OCI-LY3 (cell line): ENCODE results near the gene GAPDH.

Source experiments
- H2AFZ ChIP-seq: fragments of 200-600, 300-600 bp; shearing (Covaris generic); 2 replicates; pipeline ENCODE4 v1.6.0; 2014; ENCODE audit warnings: antibody characterized with exemption, low read depth, low read length
- H3K27ac ChIP-seq: fragments of 200-600, 300-600 bp; sonication (generic); 2 replicates; pipeline ENCODE4 v1.5.1; 2014; ENCODE audit warnings: mild to moderate bottlenecking, low read length, moderate library complexity, mixed read lengths
- H3K27me3 ChIP-seq: fragments of 200-600, 300-600 bp; sonication (generic); 2 replicates; pipeline ENCODE4 v1.6.1; 2014; ENCODE audit warnings: low read depth, low read length, mixed read lengths
- H3K36me3 ChIP-seq: fragments of 200-600, 300-600 bp; sonication (generic); replicated peaks from 2 replicates; pipeline ENCODE3; 2014; ENCODE audit warnings: low read depth, low read length, mixed read lengths
- H3K4me1 ChIP-seq: fragments of 300-600, 200-600 bp; sonication (generic); 2 replicates; pipeline ENCODE4 v1.6.1; 2014; ENCODE audit warnings: low read length, mixed read lengths
- H3K4me2 ChIP-seq: fragments of 200-600, 300-600 bp; sonication (generic); 2 replicates; pipeline ENCODE4 v1.6.1; 2014; ENCODE audit warnings: low read length, mixed read lengths
- H3K4me3 ChIP-seq: fragments of 300-600, 200-600 bp; sonication (generic); 2 replicates; pipeline ENCODE4 v1.5.1; 2014; ENCODE audit warnings: antibody characterized with exemption, mild to moderate bottlenecking, low read length, moderate library complexity
- H3K79me2 ChIP-seq: fragments of 300-600, 200-600 bp; shearing (Covaris generic); 2 replicates; pipeline ENCODE4 v1.6.1; 2014; ENCODE audit warnings: mild to moderate bottlenecking, low read length, mixed read lengths
- H3K9ac ChIP-seq: fragments of 300-600, 200-600 bp; shearing (Covaris generic); 2 replicates; pipeline ENCODE4 v1.6.0; 2014; ENCODE audit warnings: mild to moderate bottlenecking, low read length, moderate library complexity
- H3K9me3 ChIP-seq: fragments of 200-600, 300-600 bp; shearing (Covaris generic); 2 replicates; pipeline ENCODE4 v1.6.1; 2014; ENCODE audit warnings: low read length, mixed read lengths; ENCODE audit not compliant: insufficient read depth
- H4K20me1 ChIP-seq: fragments of 200-600, 300-600 bp; sonication (generic); 2 replicates; pipeline ENCODE4 v1.6.1; 2016; ENCODE audit warnings: low read length, mixed read lengths; ENCODE audit not compliant: insufficient read depth
- EZH2phosphoT487 ChIP-seq: fragments of 200-600 bp; shearing (Covaris generic); IDR thresholded peaks from 2 replicates; pipeline ENCODE4 v1.6.1; 2018; ENCODE audit warnings: antibody characterized with exemption, mixed run types, low read depth
- TF ChIP-seq, protein P1 (sequence below): fragments of 200-600, 300-600 bp; sonication (generic); IDR thresholded peaks from 2 replicates; pipeline ENCODE4 v1.5.1; 2014; ENCODE audit warnings: antibody characterized with exemption, low read length, low read depth

GAPDH gene

DNA sequence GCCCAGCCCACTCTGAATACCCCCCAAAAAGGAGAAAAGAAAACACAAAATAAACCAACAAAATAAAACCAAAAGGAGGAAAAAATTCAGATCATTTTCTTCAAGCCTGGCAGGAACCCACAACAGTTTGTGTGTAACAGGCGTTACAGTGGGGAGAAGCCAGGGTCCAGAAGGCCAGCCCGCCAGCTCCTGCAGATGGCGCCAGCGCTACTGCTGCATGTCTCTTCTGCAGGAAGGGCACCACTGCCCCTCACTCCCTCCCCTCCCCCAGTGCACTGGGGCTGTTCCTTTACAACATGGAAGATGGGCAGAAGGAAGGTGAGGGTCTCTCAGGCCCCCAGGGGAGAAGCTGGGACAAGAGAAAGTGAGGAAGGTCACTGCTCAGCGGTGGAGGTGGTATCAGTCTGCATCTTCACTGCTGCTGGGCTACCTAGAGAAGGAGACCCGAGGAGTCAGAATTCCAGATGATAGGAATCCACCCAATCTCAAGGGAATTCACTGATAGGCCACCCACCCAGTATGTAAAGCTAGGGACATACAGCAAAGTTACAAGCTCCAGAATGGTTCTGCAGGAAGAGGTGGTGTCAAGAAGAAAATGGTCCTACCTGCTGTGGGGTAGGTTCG, 36.1 kb downstream of the GAPDH start:
- peaks cover 52% of the 10 kb centered on the region for H3K36me3 ChIP-seq
- no peak overlapping the region for H2AFZ ChIP-seq
- H4K20me1 ChIP-seq, result no peaks in the 10 kb centered on the region

DNA sequence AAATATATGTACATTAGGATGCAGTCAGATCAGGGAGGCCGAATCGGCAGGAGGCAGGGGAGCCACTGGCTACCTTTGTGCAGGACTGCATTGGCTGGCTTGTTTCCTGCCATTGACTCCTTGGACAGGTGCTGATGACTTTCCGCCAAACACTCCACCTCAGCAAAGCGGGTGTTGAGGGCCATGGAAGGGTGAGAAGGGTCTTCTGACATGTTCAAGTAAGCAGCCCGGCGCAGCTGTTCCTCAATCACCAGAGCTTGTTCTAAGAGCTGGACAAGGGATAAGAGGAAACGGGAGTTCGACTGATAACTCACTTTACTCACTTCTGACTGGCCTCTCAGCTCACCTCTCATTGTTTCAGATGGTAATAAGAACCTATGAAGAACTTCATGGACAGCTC, 38.7 kb downstream of the GAPDH start:
- peaks cover 2% of the 10 kb centered on the region; the same call in 1 of the 2 replicates for H3K4me1 ChIP-seq
- no peak for TF ChIP-seq EZH2phosphoT487
- TF ChIP-seq, protein P1, sequence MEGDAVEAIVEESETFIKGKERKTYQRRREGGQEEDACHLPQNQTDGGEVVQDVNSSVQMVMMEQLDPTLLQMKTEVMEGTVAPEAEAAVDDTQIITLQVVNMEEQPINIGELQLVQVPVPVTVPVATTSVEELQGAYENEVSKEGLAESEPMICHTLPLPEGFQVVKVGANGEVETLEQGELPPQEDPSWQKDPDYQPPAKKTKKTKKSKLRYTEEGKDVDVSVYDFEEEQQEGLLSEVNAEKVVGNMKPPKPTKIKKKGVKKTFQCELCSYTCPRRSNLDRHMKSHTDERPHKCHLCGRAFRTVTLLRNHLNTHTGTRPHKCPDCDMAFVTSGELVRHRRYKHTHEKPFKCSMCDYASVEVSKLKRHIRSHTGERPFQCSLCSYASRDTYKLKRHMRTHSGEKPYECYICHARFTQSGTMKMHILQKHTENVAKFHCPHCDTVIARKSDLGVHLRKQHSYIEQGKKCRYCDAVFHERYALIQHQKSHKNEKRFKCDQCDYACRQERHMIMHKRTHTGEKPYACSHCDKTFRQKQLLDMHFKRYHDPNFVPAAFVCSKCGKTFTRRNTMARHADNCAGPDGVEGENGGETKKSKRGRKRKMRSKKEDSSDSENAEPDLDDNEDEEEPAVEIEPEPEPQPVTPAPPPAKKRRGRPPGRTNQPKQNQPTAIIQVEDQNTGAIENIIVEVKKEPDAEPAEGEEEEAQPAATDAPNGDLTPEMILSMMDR, result no peak
- H3K27me3 ChIP-seq, result no peaks in the 10 kb centered on the region
- H3K4me2 ChIP-seq, result no peak overlapping the region
- no peak overlapping the region for H3K4me3 ChIP-seq
- no peaks in the 10 kb centered on the region for H4K20me1 ChIP-seq
- H3K36me3 ChIP-seq, result peaks cover 64% of the 10 kb centered on the region
- no peak overlapping the region for H3K9ac ChIP-seq
- H2AFZ ChIP-seq, result no peak overlapping the region
- H3K27ac ChIP-seq, result no peak overlapping the region
- peaks cover 14% of the 10 kb centered on the region for H3K79me2 ChIP-seq
- H3K9me3 ChIP-seq, result no peaks in the 10 kb centered on the region

More for the DNA sequence above, 36.1 kb downstream of the GAPDH start:
- peaks cover 6% of the 10 kb centered on the region for H3K4me1 ChIP-seq
- H3K9ac ChIP-seq, result no peak overlapping the region
- no peak overlapping the region for H3K27ac ChIP-seq
- H3K4me3 ChIP-seq, result no peak overlapping the region
- H3K27me3 ChIP-seq, result no peaks in the 10 kb centered on the region
- peaks cover 39% of the 10 kb centered on the region for H3K79me2 ChIP-seq
- H3K4me2 ChIP-seq, result no peak overlapping the region
- TF ChIP-seq, protein P1, result peak; percentile 68
- no peak for TF ChIP-seq EZH2phosphoT487
- H3K9me3 ChIP-seq, result no peaks in the 10 kb centered on the region

DNA sequence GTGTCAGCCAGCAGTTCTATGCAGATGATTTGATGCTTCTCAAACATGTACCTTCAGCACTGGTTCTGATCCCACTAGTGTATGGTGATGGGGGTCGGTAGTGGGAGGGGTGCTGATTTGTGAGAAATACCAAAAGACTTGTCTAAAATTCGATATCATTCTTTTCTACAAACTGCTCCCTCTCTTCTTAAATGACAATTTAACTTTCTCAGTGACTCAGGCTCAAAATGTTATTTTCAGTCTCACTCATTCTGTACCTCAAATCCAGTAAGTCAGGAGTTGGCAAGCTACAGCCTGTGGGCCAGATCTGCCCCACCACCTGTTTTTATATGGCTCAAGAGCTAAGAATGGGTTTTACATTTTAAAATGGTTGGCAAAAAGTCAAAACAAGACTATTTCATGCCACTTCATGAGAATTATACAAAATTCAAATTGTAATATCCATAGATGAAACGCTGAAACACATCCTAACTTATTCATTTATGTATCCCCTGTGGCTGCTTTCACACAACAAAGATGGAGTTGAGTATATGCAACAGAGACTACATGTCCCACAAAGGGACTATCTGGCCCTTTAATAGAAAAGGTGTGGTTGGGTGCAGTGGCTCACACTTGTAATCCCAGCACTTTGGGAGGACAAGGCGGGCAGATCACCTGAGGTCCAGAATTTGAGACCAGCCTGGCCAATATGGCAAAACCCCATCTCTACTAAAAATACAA, 40.4 kb downstream of the GAPDH start:
- TF ChIP-seq EZH2phosphoT487, result no peak
- TF ChIP-seq, protein P1, result no peak
- Histone ChIP-seq H3K4me2 (no peak overlapping the region), H3K9me3 (no peaks in the 10 kb centered on the region), H3K36me3 (peaks cover 66% of the 10 kb centered on the region), H3K4me1 (no peaks in the 10 kb centered on the region), H3K27ac (no peak overlapping the region), H3K4me3 (no peak overlapping the region), H2AFZ (no peak overlapping the region), H4K20me1 (no peaks in the 10 kb centered on the region), H3K9ac (no peak overlapping the region), H3K27me3 (no peaks in the 10 kb centered on the region), H3K79me2 (peaks cover 2% of the 10 kb centered on the region; the same call in 1 of the 2 replicates)

DNA sequence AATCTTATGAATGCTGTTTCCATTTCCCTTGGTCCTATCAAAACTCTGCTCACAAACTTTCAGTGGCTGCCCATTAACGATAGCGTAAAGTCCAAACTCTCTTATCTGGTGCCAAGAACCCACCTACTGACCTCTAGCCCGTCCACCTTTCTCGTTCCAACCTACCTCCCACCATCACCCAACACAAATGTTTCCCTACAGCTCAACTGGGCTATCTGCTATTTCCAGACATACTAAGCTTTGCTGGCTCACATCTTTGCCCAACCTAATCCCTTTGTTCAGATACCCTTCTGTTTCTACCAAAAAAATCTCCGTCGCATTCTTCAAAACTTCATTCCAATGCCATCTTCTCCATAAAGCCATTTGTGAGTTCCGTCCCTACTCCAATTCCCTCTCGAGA, 41.3 kb downstream of the GAPDH start:
- Histone ChIP-seq H3K9ac (no peak overlapping the region), H3K36me3 (peaks cover 61% of the 10 kb centered on the region), H3K4me3 (no peak overlapping the region), H3K27ac (no peak overlapping the region), H3K79me2 (no peaks in the 10 kb centered on the region), H2AFZ (no peak overlapping the region), H4K20me1 (no peaks in the 10 kb centered on the region), H3K4me2 (no peak overlapping the region), H3K9me3 (no peaks in the 10 kb centered on the region), H3K27me3 (no peaks in the 10 kb centered on the region), H3K4me1 (no peaks in the 10 kb centered on the region)
- TF ChIP-seq, protein P1, result no peak
- no peak for TF ChIP-seq EZH2phosphoT487
